ENCODE measurements around the gene ZNF319. TPM values are rescaled to one million over a fixed set of nuclear protein-coding genes. Genes with fewer than 3 reads are reported as not detected.
"Not testable (repeated sequence)": the region's sequence is repeated elsewhere in the genome, so short reads cannot be mapped to it uniquely, and the experiment has no call there.

ZNF319 gene
- total RNA-seq, 1 donor, result 11.0 TPM

DNA sequence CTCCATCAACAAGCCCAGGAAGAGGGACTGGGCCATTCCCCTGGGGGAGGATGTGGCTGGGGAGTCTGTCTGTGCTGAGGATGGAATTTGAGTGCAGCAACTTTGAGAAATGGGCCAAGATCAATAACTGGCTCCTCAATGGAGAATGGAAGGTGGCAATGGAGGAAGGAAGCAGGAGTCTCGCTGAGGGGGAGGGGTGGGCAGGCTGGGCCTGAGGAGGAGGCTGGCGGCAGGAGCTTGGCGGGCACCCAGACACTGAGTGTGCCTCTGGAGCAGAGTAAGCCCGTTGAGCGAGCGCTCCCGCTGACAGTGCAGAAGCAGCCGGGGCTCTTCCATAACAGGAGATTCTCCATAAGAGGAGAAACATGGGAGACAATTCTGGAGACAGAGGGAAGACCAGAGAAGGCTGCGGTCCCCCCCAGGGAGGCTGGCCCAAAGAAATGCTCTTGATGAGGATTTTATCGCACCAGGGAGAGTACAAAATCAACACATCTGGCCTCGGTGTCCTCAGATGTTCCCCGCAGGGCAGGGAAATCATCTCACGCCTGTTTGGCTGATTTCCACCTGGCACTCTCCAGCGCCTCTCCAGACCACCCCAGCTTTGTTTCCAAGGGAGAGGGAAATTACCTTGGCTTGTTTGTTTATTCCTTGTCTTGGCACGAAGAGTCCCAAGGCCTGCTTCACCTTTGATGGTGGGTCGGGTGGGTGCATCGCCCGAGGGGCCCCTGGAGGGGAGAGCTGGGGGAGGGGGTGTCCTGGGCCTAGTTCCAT lies 22.3 kb upstream of the ZNF319 start:
- no peak for DNase-seq (ENCODE audit: low read depth in 2 of 3, low spot score in 2 of 3)

GRCh38 chr16:58021661-58022551 lies 21.4 kb upstream of the ZNF319 start:
- no peak for DNase-seq (ENCODE audit: low read depth in 2 of 3, low spot score in 2 of 3)

- peak; percentile 41 to 72 (median 54) for DNase-seq (ENCODE audit: low read depth in 2 of 3, low spot score in 2 of 3)
Measured at GRCh38 chr16:58020628-58021521, 20.4 kb upstream of the ZNF319 start.

GRCh38 chr16:58019866-58020538 lies 19.5 kb upstream of the ZNF319 start:
- no peak for DNase-seq (ENCODE audit: low read depth in 2 of 3, low spot score in 2 of 3)

DNA sequence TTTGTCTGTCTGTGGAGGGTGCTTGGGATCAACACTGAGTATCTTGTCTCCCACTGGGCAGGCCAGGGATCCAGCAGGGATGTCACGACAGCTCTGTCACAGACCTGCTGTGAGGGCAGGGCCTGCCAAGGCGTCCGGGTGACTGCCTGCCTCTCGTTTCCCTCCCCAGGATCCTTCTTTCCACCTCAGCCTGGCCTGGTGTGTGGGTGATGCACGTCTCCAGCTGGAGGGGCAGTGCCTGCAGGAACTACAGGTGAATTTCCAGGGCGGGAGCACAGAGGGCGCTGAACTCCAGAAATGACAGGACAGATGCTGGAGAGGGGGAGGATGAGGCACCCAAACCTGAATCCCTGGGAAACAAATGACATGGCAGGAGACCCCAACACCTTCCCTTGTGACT lies 18.3 kb upstream of the ZNF319 start:
- no peak for DNase-seq (ENCODE audit: low read depth in 2 of 3, low spot score in 2 of 3)

GRCh38 chr16:58016840-58017446 lies 16.5 kb upstream of the ZNF319 start:
- no peak for DNase-seq (ENCODE audit: low read depth in 2 of 3, low spot score in 2 of 3)

- no peak for DNase-seq (ENCODE audit: low read depth in 2 of 3, low spot score in 2 of 3)
Measured at GRCh38 chr16:58013201-58013956, 12.9 kb upstream of the ZNF319 start.

DNA sequence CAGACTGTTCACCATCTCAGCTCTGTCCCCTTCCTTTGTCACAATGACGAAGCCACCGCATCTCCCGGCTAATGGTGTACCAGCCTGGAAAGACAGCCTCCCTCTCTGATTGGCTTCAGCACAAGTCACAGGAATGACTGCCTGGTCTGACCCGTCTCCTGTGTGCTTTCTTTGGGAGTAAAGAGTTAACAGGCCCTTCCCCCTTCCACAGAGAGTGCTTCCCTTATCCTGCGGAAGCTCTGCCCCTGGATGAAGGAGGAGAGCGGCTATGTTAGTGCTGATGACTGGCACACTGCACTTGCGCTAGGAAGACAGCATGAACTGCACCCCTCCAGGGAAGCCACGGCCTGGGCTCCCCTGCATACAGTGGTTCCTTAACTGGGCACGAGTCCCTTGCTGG lies 12.0 kb upstream of the ZNF319 start:
- no peak for DNase-seq (ENCODE audit: low read depth in 2 of 3, low spot score in 2 of 3)

GRCh38 chr16:58011652-58012051 lies 11.2 kb upstream of the ZNF319 start:
- DNase-seq (ENCODE audit: low read depth in 2 of 3, low spot score in 2 of 3), result no peak

DNA sequence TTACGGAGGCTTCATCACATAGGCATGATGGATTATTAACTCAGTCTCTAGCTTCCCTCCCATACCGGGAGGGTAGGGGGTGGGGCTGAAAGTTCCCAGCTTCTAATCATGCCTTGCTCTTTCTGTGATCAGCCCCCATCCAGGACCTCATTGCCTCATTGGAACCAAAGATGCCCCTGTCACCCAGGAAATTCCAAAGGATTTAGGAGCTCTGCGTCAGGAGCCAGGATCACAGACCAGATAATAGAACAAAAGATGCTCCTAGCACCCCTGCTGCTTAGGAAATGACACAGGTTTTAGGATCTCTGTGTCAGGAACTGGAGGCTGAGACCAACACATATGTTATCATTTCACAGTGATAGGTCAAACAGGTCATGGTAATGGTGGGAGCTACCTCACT lies 10.4 kb upstream of the ZNF319 start:
- DNase-seq (ENCODE audit: low read depth in 2 of 3, low spot score in 2 of 3), result no peak

DNA sequence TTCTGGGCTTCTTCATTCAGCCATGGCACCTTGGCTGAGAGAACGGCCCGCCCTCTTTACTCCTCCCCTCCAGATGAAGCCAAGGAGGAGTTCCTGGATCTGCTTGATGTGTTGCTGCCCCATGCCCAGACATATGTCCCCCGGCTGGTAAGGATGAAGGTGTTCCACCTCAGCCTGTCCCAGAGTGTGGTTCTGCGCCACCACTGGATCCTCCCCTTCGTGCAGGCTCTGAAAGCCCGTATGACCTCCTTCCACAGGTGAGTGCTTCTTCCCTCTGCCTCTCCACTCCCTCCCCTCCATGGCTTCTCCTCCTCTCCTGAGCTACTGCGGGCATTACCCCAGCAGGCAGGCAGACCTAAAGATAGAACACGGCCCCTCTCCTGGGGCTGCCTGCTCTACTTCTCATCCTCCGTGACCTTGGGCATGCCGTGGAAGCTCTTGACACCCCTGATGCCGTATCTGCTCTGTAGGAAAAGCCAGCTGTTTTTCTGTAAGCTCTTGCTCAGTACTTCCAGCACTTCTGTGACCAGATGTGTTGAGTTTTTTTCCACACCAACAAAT lies 9.5 kb upstream of the ZNF319 start:
- DNase-seq (ENCODE audit: low read depth in 2 of 3, low spot score in 2 of 3), result no peak

DNA sequence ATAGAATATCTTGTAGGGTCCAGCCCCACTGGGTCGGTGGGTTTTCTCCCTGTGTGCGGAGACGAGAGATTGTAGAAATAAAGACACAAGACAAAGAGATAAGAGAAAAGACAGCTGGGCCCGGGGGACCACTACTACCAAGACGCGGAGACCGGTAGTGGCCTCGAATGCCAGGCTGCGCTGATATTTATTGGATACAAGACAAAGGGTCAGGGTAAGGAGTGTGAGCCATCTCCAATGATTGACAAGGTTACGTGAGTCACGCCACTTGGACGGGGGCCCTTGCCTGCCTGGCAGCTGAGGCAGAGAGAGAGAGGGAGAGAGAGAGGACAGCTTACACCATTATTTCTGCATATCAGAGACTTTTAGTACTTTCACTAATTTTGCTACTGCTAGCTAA lies 4.3 kb upstream of the ZNF319 start:
- DNase-seq (ENCODE audit: low read depth in 2 of 3, low spot score in 2 of 3), result not testable (repeated sequence)

DNA sequence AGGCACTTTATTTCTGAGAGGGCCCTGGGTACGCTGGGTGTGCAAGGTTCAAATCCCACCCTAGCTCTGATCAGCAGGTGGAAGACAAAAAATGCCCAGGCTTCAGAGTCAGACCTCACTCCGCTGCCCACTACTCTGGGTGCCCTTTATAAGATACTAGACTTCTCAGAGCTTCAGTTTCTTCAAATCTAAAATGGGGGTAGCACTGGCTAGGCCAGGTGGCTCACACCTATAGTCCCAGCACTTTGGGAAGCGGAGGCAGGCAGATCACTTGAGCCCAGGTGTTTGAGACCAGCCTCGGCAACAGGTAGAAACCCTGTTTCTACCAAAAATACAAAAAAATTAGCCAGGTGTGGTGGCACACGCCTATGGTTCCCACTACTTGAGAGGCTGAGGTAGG lies 2.5 kb upstream of the ZNF319 start:
- no peak for DNase-seq (ENCODE audit: low read depth in 2 of 3, low spot score in 2 of 3)

GRCh38 chr16:58002416-58002800 lies 1.9 kb upstream of the ZNF319 start:
- no peak for DNase-seq (ENCODE audit: low read depth in 2 of 3, low spot score in 2 of 3)

DNA sequence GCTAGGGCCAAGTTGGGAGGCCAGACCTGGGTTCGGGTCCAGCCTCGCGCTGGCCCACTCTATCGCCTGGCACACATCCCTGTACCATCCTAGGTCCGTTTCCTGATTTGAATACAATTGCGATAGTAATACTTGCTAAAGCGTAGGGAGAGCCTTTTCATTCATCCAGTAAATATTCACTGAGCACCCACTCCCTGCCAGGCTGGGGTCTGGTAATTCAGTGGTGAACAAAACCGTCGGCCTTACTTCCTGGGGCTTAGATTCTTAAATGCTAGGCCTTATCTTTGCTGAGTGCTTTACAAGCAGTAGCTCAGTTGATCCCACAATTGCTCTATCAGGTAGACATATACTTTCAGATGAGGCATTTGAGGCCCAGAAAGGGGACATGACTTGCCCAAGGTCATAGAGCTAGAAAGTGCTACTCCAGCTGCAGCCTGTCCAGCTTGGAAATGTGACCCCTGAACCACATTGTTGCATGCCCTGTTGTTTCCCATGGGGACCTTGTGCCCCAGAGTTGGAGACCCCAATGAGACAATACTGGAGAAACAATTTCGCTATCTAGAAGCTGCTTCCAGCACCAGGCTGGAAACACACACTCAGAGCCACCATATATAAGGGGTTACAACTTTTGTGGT lies 1.4 kb upstream of the ZNF319 start:
- DNase-seq (ENCODE audit: low read depth in 2 of 3, low spot score in 2 of 3), result no peak

DNA sequence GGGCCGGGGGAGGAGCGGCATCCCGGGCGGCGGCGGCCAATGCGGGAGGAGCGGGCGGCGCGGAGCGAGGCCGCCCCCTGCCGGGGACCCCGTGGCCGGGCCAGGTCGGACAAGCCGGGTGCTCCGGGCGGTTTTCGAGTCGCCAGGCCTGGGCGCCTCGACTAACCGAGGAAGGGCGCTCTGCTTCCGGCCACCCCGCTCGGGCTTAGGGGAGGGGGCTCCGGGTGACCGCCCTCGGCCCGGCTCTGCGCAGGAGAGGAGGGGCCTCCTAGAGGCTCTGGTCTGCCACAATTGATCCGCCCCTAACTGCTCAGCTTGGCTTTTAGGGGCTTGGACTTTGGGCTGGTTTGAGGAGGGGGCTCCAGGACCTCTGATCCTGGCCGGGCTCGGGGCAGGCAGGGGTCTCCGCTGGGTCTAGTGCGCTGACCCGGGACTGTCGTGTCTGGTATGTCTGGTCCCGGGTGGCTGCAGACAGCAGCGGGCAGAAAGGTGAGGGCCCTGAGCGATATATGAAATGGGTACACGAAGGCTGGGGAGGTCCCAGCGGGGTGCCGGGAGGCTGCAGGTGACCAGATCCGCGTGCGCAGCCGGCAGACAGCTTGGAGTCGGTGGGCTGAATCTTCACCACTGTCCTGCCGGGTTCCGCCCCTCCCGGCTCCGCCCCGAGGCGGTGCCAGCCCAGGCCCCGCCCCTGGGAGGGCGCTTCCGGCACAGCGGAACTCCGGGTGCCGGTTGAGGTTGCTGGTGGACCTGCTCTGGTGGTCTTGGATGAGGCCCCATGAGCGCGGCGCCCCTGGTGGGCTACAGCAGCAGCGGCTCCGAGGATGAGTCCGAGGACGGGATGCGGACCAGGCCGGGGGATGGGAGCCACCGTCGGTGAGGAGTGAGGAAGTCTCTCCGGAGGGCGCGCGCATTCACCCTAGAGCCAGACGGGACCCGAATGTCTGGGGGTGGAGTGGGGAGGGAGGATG lies 519 bp upstream of the ZNF319 start, which contains the start of gene USB1:
TSS of gene USB1 (plus strand) at position 702 of the 971 bp plus-strand sequence. CDS start at position 779, 77 bp downstream.
- DNase-seq (ENCODE audit: low read depth in 2 of 3, low spot score in 2 of 3), result peak; percentile 74 to 91 (median 90)

- peak in 2 of 3 donors; percentile 41 to 56 for DNase-seq (ENCODE audit: low read depth in 2 of 3, low spot score in 2 of 3)
Measured at GRCh38 chr16:57999366-57999970, 1.0 kb downstream of the ZNF319 start.
